GM12878 (cell line): ENCODE measurements around the gene PRKG1.

ENCODE experiments used
- CBX3 ChIP-seq: fragments of 200-600 bp; sonication (generic); IDR thresholded peaks from 2 replicates; pipeline ENCODE4 v1.6.1; 2016; ENCODE audit warnings: low read depth, borderline replicate concordance
- CREB1 ChIP-seq: IDR thresholded peaks from 2 replicates; pipeline ENCODE4 v1.6.1; 2012; ENCODE audit warnings: low read depth, mild to moderate bottlenecking, inconsistent platforms
- EGR1 ChIP-seq, 2 experiments: IDR thresholded peaks; 1 replicate in 1 of 2; 2 replicates in 1 of 2; pipeline ENCODE4 v1.6.1; 2011 to 2012; ENCODE audit warnings: low read depth in 2 of 2, low read length in 2 of 2, borderline replicate concordance in 1 of 2, mild to moderate bottlenecking in 1 of 2, moderate library complexity in 1 of 2
- FOS ChIP-seq: IDR thresholded peaks from 3 replicates; pipeline ENCODE4 v1.6.1; 2011; ENCODE audit warnings: borderline replicate concordance; ENCODE audit not compliant: insufficient read length; ENCODE audit errors: extremely low read depth
- JUND ChIP-seq: IDR thresholded peaks from 2 replicates; pipeline ENCODE4 v1.6.1; 2012; ENCODE audit warnings: low read depth, mild to moderate bottlenecking, low read length, improper control_type of control experiment, moderate library complexity
- NFYB ChIP-seq: IDR thresholded peaks from 2 replicates; pipeline ENCODE4 v1.6.1; 2011; ENCODE audit warnings: low read depth, mild to moderate bottlenecking, low read length, improper control_type of control experiment, moderate library complexity; ENCODE audit not compliant: insufficient read depth
- NRF1 ChIP-seq: conservative IDR thresholded peaks from 2 replicates; pipeline ENCODE4 v1.6.1; 2011; ENCODE audit warnings: mild to moderate bottlenecking, low read depth, low read length, improper control_type of control experiment
- SPI1 ChIP-seq: IDR thresholded peaks from 2 replicates; pipeline ENCODE4 v1.6.1; 2011; ENCODE audit warnings: low read depth, mild to moderate bottlenecking, low read length, moderate library complexity, borderline replicate concordance; ENCODE audit not compliant: insufficient read depth
- TF ChIP-seq, protein P1 (sequence below), 3 experiments: IDR thresholded peaks in 2 of 3; conservative IDR thresholded peaks in 1 of 3; 2 replicates each; pipeline ENCODE4 v1.5.1; 2011; ENCODE audit warnings: low read depth in 3 of 3, low read length in 3 of 3, mild to moderate bottlenecking in 3 of 3, control low read depth in 2 of 3, moderate library complexity in 2 of 3, inconsistent platforms in 1 of 3, mixed read lengths in 1 of 3; ENCODE audit not compliant: control insufficient read depth in 2 of 3, insufficient read depth in 1 of 3; ENCODE audit errors: extremely low read depth in 1 of 3

- TF ChIP-seq JUND (no peak), FOS (no peak), EGR1 (IDR thresholded peaks at IDR 0.05; ENCODE audit: borderline replicate concordance in 1 of 2, low read depth in 2 of 2, low read length in 2 of 2) (no peak), SPI1 (no peak), NRF1 (no peak), CBX3 (no peak), CREB1 (no peak), NFYB (no peak)
- TF ChIP-seq, protein P1, sequence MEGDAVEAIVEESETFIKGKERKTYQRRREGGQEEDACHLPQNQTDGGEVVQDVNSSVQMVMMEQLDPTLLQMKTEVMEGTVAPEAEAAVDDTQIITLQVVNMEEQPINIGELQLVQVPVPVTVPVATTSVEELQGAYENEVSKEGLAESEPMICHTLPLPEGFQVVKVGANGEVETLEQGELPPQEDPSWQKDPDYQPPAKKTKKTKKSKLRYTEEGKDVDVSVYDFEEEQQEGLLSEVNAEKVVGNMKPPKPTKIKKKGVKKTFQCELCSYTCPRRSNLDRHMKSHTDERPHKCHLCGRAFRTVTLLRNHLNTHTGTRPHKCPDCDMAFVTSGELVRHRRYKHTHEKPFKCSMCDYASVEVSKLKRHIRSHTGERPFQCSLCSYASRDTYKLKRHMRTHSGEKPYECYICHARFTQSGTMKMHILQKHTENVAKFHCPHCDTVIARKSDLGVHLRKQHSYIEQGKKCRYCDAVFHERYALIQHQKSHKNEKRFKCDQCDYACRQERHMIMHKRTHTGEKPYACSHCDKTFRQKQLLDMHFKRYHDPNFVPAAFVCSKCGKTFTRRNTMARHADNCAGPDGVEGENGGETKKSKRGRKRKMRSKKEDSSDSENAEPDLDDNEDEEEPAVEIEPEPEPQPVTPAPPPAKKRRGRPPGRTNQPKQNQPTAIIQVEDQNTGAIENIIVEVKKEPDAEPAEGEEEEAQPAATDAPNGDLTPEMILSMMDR (IDR thresholded peaks at IDR 0.05 in 2 of 3, conservative IDR thresholded peaks at IDR 0.05 in 1 of 3; ENCODE audit: control insufficient read depth in 2 of 3, extremely low read depth in 1 of 3, insufficient read depth in 1 of 3, low read depth in 3 of 3, low read length in 3 of 3), result no peak
Measured at GRCh38 chr10:51672039-51672535, 597.8 kb downstream of the PRKG1 start.
